NAMALWA (cell line): ENCODE data around the gene HCK.

Experiments
- DNase-seq: peaks from one replicate; pipeline ENCODE4 v3.0.0-alpha.2; 2015; ENCODE audit warnings: low spot score

HCK gene

GRCh38 chr20:32052090-32052777 is at the start of gene HCK:
TSS of gene HCK (plus strand) at chr20:32052242.
- DNase-seq = no peak

GRCh38 chr20:32003325-32003724 is 48.7 kb upstream of the HCK start:
- DNase-seq = no peak

- DNase-seq = peak; percentile 54
Observed at GRCh38 chr20:32004963-32005362, 47.1 kb upstream of the HCK start.

- no peak for DNase-seq
Observed at GRCh38 chr20:32006053-32006452, 46.0 kb upstream of the HCK start.

GRCh38 chr20:32006841-32007786 is 44.9 kb upstream of the HCK start:
- DNase-seq = no peak

- DNase-seq = no peak
Observed at GRCh38 chr20:32007787-32008616, 44.0 kb upstream of the HCK start.

GRCh38 chr20:32009564-32009963 is 42.5 kb upstream of the HCK start:
- DNase-seq = no peak

- no peak for DNase-seq
Observed at GRCh38 chr20:32010101-32010500, 41.9 kb upstream of the HCK start, which contains the start of gene CCM2L. TSS of gene CCM2L (plus strand) at chr20:32010438. CDS start at chr20:32010455, 17 bp downstream.

GRCh38 chr20:32010666-32011065 is 41.4 kb upstream of the HCK start:
- DNase-seq = no peak

- no peak for DNase-seq
Observed at GRCh38 chr20:32012159-32012688, 39.8 kb upstream of the HCK start.

GRCh38 chr20:32013326-32013725 is 38.7 kb upstream of the HCK start:
- DNase-seq = no peak

- DNase-seq = peak; percentile 41
Observed at GRCh38 chr20:32017711-32018251, 34.3 kb upstream of the HCK start.

- DNase-seq = peak; percentile 31
Observed at GRCh38 chr20:32018269-32019155, 33.5 kb upstream of the HCK start.

GRCh38 chr20:32019156-32019510 is 32.9 kb upstream of the HCK start:
- no peak for DNase-seq

GRCh38 chr20:32019563-32020463 is 32.2 kb upstream of the HCK start:
- DNase-seq = no peak

GRCh38 chr20:32021091-32021490 is 31.0 kb upstream of the HCK start:
- no peak for DNase-seq

GRCh38 chr20:32024683-32025295 is 27.3 kb upstream of the HCK start:
- DNase-seq = peak; percentile 48

GRCh38 chr20:32027643-32028042 is 24.4 kb upstream of the HCK start:
- DNase-seq = no peak
